Measurements from ENCODE around the gene OR8J1. TPM values are rescaled to one million over a fixed set of nuclear protein-coding genes. Genes with fewer than 3 reads are reported as not detected.
"Not testable (repeated sequence)": the region's sequence is repeated elsewhere in the genome, so short reads cannot be mapped to it uniquely, and the experiment has no call there.

Gene OR8J1
- total and polyA plus RNA-seq, 2 donors: not detected

DNA sequence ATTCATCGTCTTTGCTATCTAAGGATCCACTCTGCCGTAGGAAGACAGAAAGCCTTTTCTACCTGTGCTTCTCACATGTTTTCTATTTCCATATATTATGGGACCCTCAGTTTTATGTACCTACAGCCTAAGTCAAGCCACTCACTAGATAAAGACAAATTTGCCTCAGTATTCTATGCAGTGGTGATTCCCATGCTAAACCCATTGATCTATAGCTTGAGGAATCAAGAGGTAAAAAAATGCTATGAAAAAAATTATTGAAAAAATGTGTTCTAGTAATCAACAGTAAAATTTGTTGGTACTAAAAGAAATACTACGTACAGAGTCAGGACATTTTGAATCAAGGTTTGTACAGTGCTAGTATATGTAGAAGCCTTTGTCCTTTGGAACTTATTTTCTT is 40.3 kb downstream of the OR8J1 start:
- no peaks in the 10 kb centered on the region for H3K4me1 ChIP-seq (ENCODE audit: control insufficient read depth in 2 of 2, insufficient read depth in 2 of 2, low read length in 2 of 2)
- no peak overlapping the region for H3K27ac ChIP-seq (ENCODE audit: low read depth in 1 of 2, low read length in 1 of 2)
- no peaks in the 10 kb centered on the region for H3K27me3 ChIP-seq (ENCODE audit: control insufficient read depth in 2 of 2, insufficient read depth in 1 of 2, low read length in 1 of 2)
- no peaks in the 10 kb centered on the region for H3K36me3 ChIP-seq (ENCODE audit: control insufficient read depth in 2 of 2, insufficient read depth in 2 of 2, low read length in 1 of 2)
- H3K4me3 ChIP-seq (ENCODE audit: low read length in 2 of 2): no peak overlapping the region
- H3K9me3 ChIP-seq (ENCODE audit: control insufficient read depth in 2 of 2, insufficient read depth in 1 of 2, low read length in 1 of 2): no peaks in the 10 kb centered on the region
- DNase-seq (ENCODE audit: low read depth in 6 of 9, low spot score in 9 of 9): no peak
- 94% methylated on average over 3 of the region's 3 CpGs for WGBS

DNA sequence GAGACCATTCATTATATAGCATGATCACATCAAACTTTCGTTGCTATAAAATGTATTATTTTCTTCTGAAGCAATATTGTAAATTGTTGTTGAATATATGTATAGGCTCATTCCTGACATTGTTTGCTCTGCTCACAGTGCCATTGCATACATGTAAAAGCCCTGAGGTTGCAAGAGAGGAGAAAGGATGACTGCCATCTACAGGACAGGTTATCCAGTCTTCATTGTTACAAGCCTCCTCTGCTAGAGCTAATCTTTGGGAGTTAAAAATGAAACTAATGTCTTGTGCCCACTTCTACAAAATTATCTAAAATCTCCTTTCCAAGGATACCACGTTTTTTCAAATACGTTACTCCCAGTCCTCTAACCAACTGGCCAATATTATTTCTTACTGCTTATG is 42.0 kb downstream of the OR8J1 start:
- Histone ChIP-seq H3K4me1 (ENCODE audit: control insufficient read depth in 2 of 2, insufficient read depth in 2 of 2, low read length in 2 of 2) (no peaks in the 10 kb centered on the region), H3K27me3 (ENCODE audit: control insufficient read depth in 2 of 2, insufficient read depth in 1 of 2, low read length in 1 of 2) (no peaks in the 10 kb centered on the region), H3K36me3 (ENCODE audit: control insufficient read depth in 2 of 2, insufficient read depth in 2 of 2, low read length in 1 of 2) (no peaks in the 10 kb centered on the region), H3K4me3 (ENCODE audit: low read length in 2 of 2) (no peak overlapping the region), H3K27ac (ENCODE audit: low read depth in 1 of 2, low read length in 1 of 2) (no peak overlapping the region), H3K9me3 (ENCODE audit: control insufficient read depth in 2 of 2, insufficient read depth in 1 of 2, low read length in 1 of 2) (no peaks in the 10 kb centered on the region)
- WGBS: 79% methylated on average over 3 of the region's 3 CpGs
- DNase-seq (ENCODE audit: low read depth in 6 of 9, low spot score in 9 of 9): no peak

DNA sequence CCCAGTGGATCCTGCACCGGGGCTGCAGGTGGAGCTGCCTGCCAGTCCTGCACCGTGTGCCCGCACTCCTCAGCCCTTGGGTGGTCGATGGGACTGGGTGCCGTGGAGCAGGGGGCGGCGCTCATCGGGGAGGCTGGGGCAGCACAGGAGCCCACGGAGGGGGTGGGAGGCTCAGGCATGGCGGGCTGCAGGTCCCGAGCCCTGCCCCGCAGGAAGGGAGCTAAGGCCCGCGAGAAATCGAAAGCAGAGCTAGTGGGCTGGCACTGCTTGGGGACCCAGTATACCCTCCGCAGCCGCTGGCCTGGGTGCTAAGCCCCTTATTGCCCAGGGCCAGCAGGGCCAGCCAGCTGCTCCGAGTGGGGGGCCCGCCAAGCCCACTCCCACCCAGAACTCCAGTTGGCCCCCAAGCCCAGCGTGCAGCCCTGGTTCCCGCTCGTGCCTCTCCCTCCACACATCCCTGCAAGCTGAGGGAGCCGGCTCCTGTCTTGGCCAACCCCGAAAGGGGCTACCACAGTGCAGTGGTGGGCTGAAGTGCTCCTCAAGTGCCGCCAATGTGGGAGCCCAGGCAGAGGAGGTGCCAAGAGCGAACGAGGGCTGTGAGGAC is 47.9 kb downstream of the OR8J1 start:
- 97% methylated on average over 27 of the region's 27 CpGs for WGBS
- not testable (repeated sequence) for H3K27me3 ChIP-seq (ENCODE audit: control insufficient read depth in 2 of 2, insufficient read depth in 1 of 2, low read length in 1 of 2); H3K27ac ChIP-seq (ENCODE audit: low read depth in 1 of 2, low read length in 1 of 2); H3K4me3 ChIP-seq (ENCODE audit: low read length in 2 of 2); H3K36me3 ChIP-seq (ENCODE audit: control insufficient read depth in 2 of 2, insufficient read depth in 2 of 2, low read length in 1 of 2); DNase-seq (ENCODE audit: low read depth in 6 of 9, low spot score in 9 of 9); H3K4me1 ChIP-seq (ENCODE audit: control insufficient read depth in 2 of 2, insufficient read depth in 2 of 2, low read length in 2 of 2); H3K9me3 ChIP-seq (ENCODE audit: control insufficient read depth in 2 of 2, insufficient read depth in 1 of 2, low read length in 1 of 2)

- Histone ChIP-seq H3K36me3 (ENCODE audit: control insufficient read depth in 2 of 2, insufficient read depth in 2 of 2, low read length in 1 of 2) (no peaks in the 10 kb centered on the region), H3K4me1 (ENCODE audit: control insufficient read depth in 2 of 2, insufficient read depth in 2 of 2, low read length in 2 of 2) (no peaks in the 10 kb centered on the region), H3K4me3 (ENCODE audit: low read length in 2 of 2) (no peak overlapping the region), H3K27ac (ENCODE audit: low read depth in 1 of 2, low read length in 1 of 2) (no peak overlapping the region), H3K27me3 (ENCODE audit: control insufficient read depth in 2 of 2, insufficient read depth in 1 of 2, low read length in 1 of 2) (no peaks in the 10 kb centered on the region), H3K9me3 (ENCODE audit: control insufficient read depth in 2 of 2, insufficient read depth in 1 of 2, low read length in 1 of 2) (peaks cover 3 to 6% of the 10 kb centered on the region in 2 donors)
- 96% methylated on average over 2 of the region's 2 CpGs for WGBS
- DNase-seq (ENCODE audit: low read depth in 6 of 9, low spot score in 9 of 9): no peak
Observed at GRCh38 chr11:56404393-56404792, 50.3 kb downstream of the OR8J1 start.

- H3K27ac ChIP-seq (ENCODE audit: low read depth in 1 of 2, low read length in 1 of 2): no peak overlapping the region
- H3K27me3 ChIP-seq (ENCODE audit: control insufficient read depth in 2 of 2, insufficient read depth in 1 of 2, low read length in 1 of 2): no peaks in the 10 kb centered on the region
- peaks cover 0 to 6% of the 10 kb centered on the region in 2 donors for H3K9me3 ChIP-seq (ENCODE audit: control insufficient read depth in 2 of 2, insufficient read depth in 1 of 2, low read length in 1 of 2)
- H3K36me3 ChIP-seq (ENCODE audit: control insufficient read depth in 2 of 2, insufficient read depth in 2 of 2, low read length in 1 of 2): no peaks in the 10 kb centered on the region
- H3K4me3 ChIP-seq (ENCODE audit: low read length in 2 of 2): no peak overlapping the region
- H3K4me1 ChIP-seq (ENCODE audit: control insufficient read depth in 2 of 2, insufficient read depth in 2 of 2, low read length in 2 of 2): no peaks in the 10 kb centered on the region
- no peak for DNase-seq (ENCODE audit: low read depth in 6 of 9, low spot score in 9 of 9)
Observed at GRCh38 chr11:56410801-56411200, 56.7 kb downstream of the OR8J1 start.

Other genes starting within 250 kb of the OR8J1 start
- not detected for gene OR8H3, start 231.9 kb upstream of the OR8J1 start, total RNA-seq
- gene OR8H3, start 231.9 kb upstream of the OR8J1 start, polyA plus RNA-seq: not detected
- not detected for gene OR8J3, start 214.1 kb upstream of the OR8J1 start, total RNA-seq
- gene OR8J3, start 214.1 kb upstream of the OR8J1 start, polyA plus RNA-seq: not detected
- gene OR8K5, start 194.0 kb upstream of the OR8J1 start, total RNA-seq: not detected
- gene OR8K5, start 194.0 kb upstream of the OR8J1 start, polyA plus RNA-seq: not detected
- gene OR5J2, start 177.7 kb upstream of the OR8J1 start, total RNA-seq: not detected
- 0.02 TPM for gene OR5J2, start 177.7 kb upstream of the OR8J1 start, polyA plus RNA-seq
- not detected for gene OR5T2, start 120.0 kb upstream of the OR8J1 start, total RNA-seq
- not detected for gene OR5T2, start 120.0 kb upstream of the OR8J1 start, polyA plus RNA-seq
- gene OR5T3, start 102.0 kb upstream of the OR8J1 start, total RNA-seq: not detected
- gene OR5T3, start 102.0 kb upstream of the OR8J1 start, polyA plus RNA-seq: not detected
- gene OR5T1, start 80.1 kb upstream of the OR8J1 start, total RNA-seq: not detected
- gene OR5T1, start 80.1 kb upstream of the OR8J1 start, polyA plus RNA-seq: not detected
- not detected for gene OR8H1, start 62.0 kb upstream of the OR8J1 start, total RNA-seq
- not detected for gene OR8H1, start 62.0 kb upstream of the OR8J1 start, polyA plus RNA-seq
- not detected for gene OR8K3, start 39.1 kb upstream of the OR8J1 start, total RNA-seq
- not detected for gene OR8K3, start 39.1 kb upstream of the OR8J1 start, polyA plus RNA-seq
- gene OR8K1, start 8.3 kb upstream of the OR8J1 start, total RNA-seq: not detected
- not detected for gene OR8K1, start 8.3 kb upstream of the OR8J1 start, polyA plus RNA-seq
- gene OR8U1, start 21.3 kb downstream of the OR8J1 start, total RNA-seq: not detected
- not detected for gene OR8U1, start 21.3 kb downstream of the OR8J1 start, polyA plus RNA-seq
- not detected for gene OR5AL1, start 58.4 kb downstream of the OR8J1 start, total RNA-seq
- not detected for gene OR5AL1, start 58.4 kb downstream of the OR8J1 start, polyA plus RNA-seq
- not detected for gene OR5M3, start 119.1 kb downstream of the OR8J1 start, total RNA-seq
- gene OR5M3, start 119.1 kb downstream of the OR8J1 start, polyA plus RNA-seq: not detected
- not detected for gene OR5M8, start 137.1 kb downstream of the OR8J1 start, total RNA-seq
- not detected for gene OR5M8, start 137.1 kb downstream of the OR8J1 start, polyA plus RNA-seq
- not detected for gene OR5M11, start 189.0 kb downstream of the OR8J1 start, total RNA-seq
- gene OR5M11, start 189.0 kb downstream of the OR8J1 start, polyA plus RNA-seq: not detected
- not detected for gene OR5M10, start 223.4 kb downstream of the OR8J1 start, total RNA-seq
- gene OR5M10, start 223.4 kb downstream of the OR8J1 start, polyA plus RNA-seq: not detected

Measured in thymus (tissue), 11 donors.